GM12878 (cell line): ENCODE data around the gene SPTLC3. TPM values are rescaled to one million over a fixed set of nuclear protein-coding genes. Genes with fewer than 3 reads are reported as not detected.

Experiments
- ATAC-seq: fragments of 200-7000 bp; cut with Tn5 transposase; 3 replicates; pipeline ENCODE4 v1.9.1; 2020; ENCODE audit warnings: mild to moderate bottlenecking, moderate library complexity
- BruUV-seq: library from RNA; stranded (reverse); fragments of 400-500 nt; replicated peaks from 2 replicates; lab custom pipeline; 2021; lab: Mats Ljungman, UMichigan
- CTCF ChIA-PET: fragments of 300-600 bp; sonication (Branson Sonifier 250); formaldehyde crosslinking; extraction: SDS; loops from one replicate; lab custom pipeline; 2021; ENCODE audit warnings: inconsistent platforms; lab: Yijun Ruan, JAX
- POLR2A ChIA-PET: fragments of 350-600 bp; formaldehyde crosslinking; extraction: SDS; loops from one replicate; lab custom pipeline; 2021; ENCODE audit warnings: inconsistent platforms; lab: Charles Lee
- RAD21 ChIA-PET: fragments of 300-600 bp; sonication (Branson Sonifier 250); formaldehyde crosslinking; loops from one replicate; lab custom pipeline; 2023; ENCODE audit warnings: antibody characterized with exemption; ENCODE audit not compliant: unreplicated experiment; lab: Charles Lee
- SMC1A ChIA-PET: fragments of 300-600 bp; sonication (Branson Sonifier 250); formaldehyde crosslinking; loops from one replicate; lab custom pipeline; 2023; ENCODE audit not compliant: unreplicated experiment, uncharacterized antibody; lab: Charles Lee
- DNase-seq: peaks from one replicate; pipeline ENCODE4 v3.0.0-alpha.2; 2011; ENCODE audit warnings: low read depth, low spot score
- FAIRE-seq: peaks from 3 replicates; lab custom pipeline; 2011; peaks lifted over from hg19 to GRCh38; lab: Jason Lieb, UNC
- H2AFZ ChIP-seq: 2 replicates; pipeline ENCODE4 v1.6.0; 2011; ENCODE audit warnings: low read depth, low read length, control low read depth; ENCODE audit not compliant: control insufficient read depth
- H3K27ac ChIP-seq: 2 replicates; pipeline ENCODE4 v1.5.1; 2011; ENCODE audit warnings: control low read depth; ENCODE audit not compliant: control insufficient read depth, insufficient read depth
- H3K27me3 ChIP-seq, 2 experiments: replicated peaks in 1 of 2; 2 replicates each; pipeline versions ENCODE4 v1.6.0 to v1.6.1; 2011; ENCODE audit warnings: low read length in 1 of 2; ENCODE audit not compliant: control insufficient read depth in 2 of 2, insufficient read depth in 2 of 2
- H3K36me3 ChIP-seq, 2 experiments: 2 replicates each; pipeline ENCODE4 v1.5.1; 2011; ENCODE audit warnings: low read length in 1 of 2; ENCODE audit not compliant: control insufficient read depth in 2 of 2, insufficient read depth in 2 of 2
- H3K4me1 ChIP-seq: 2 replicates; pipeline ENCODE4 v1.6.1; 2011; ENCODE audit warnings: mild to moderate bottlenecking, low read length, moderate library complexity, mixed read lengths; ENCODE audit not compliant: control insufficient read depth, insufficient read depth
- H3K4me2 ChIP-seq: 2 replicates; pipeline ENCODE4 v1.6.0; 2011; ENCODE audit warnings: control low read depth; ENCODE audit not compliant: control insufficient read depth, insufficient read depth
- H3K4me3 ChIP-seq: fragments of 200-600 bp; sonication (generic); 2 replicates; pipeline ENCODE4 v1.5.1; 2016
- H3K79me2 ChIP-seq: 2 replicates; pipeline ENCODE4 v1.6.0; 2011; ENCODE audit warnings: low read length; ENCODE audit not compliant: control insufficient read depth, insufficient read depth
- H3K9ac ChIP-seq: 2 replicates; pipeline ENCODE4 v1.8.0; 2011; ENCODE audit warnings: low read length, control low read depth, mixed read lengths; ENCODE audit not compliant: control insufficient read depth, insufficient read depth
- H3K9me3 ChIP-seq: replicated peaks from 3 replicates; pipeline ENCODE4 v1.5.1; 2011; ENCODE audit warnings: mild to moderate bottlenecking, low read length; ENCODE audit not compliant: control insufficient read depth, insufficient read depth
- H4K20me1 ChIP-seq: 2 replicates; pipeline ENCODE4 v1.6.0; 2011; ENCODE audit not compliant: control insufficient read depth, insufficient read depth
- BACH1 ChIP-seq: fragments of 450-650 bp; IDR thresholded peaks from 2 replicates; pipeline ENCODE4 v1.6.1; 2017; ENCODE audit warnings: mild to moderate bottlenecking, borderline replicate concordance
- EED ChIP-seq: sonication (generic); IDR thresholded peaks from 2 replicates; pipeline ENCODE4 v1.6.1; 2016; ENCODE audit warnings: antibody characterized with exemption, low read depth
- FOS ChIP-seq: IDR thresholded peaks from 3 replicates; pipeline ENCODE4 v1.6.1; 2011; ENCODE audit warnings: borderline replicate concordance; ENCODE audit not compliant: insufficient read length; ENCODE audit errors: extremely low read depth
- IRF3 ChIP-seq: fragments of 450-650 bp; IDR thresholded peaks from 2 replicates; pipeline ENCODE4 v1.6.1; 2014; ENCODE audit warnings: mild to moderate bottlenecking
- JUNB ChIP-seq: IDR thresholded peaks from 2 replicates; pipeline ENCODE4 v1.6.1; 2016; ENCODE audit warnings: antibody characterized with exemption, mild to moderate bottlenecking
- NFXL1 ChIP-seq: fragments of 450-650 bp; IDR thresholded peaks from 2 replicates; pipeline ENCODE4 v1.6.1; 2017; ENCODE audit warnings: antibody characterized with exemption, mild to moderate bottlenecking, borderline replicate concordance
- PAX8 ChIP-seq: fragments of 450-650 bp; IDR thresholded peaks from 2 replicates; pipeline ENCODE4 v1.6.1; 2017; ENCODE audit warnings: mild to moderate bottlenecking, moderate library complexity
- RAD51 ChIP-seq: fragments of 450-650 bp; IDR thresholded peaks from 2 replicates; pipeline ENCODE4 v1.6.1; 2016; ENCODE audit warnings: moderate library complexity, mild to moderate bottlenecking, inconsistent platforms
- RCOR1 ChIP-seq: conservative IDR thresholded peaks from 2 replicates; pipeline ENCODE4 v1.6.1; 2012; ENCODE audit warnings: low read depth, low read length, improper control_type of control experiment
- RELA ChIP-seq: fragments of 450-650 bp; IDR thresholded peaks from 2 replicates; pipeline ENCODE4 v1.8.0; 2014; ENCODE audit warnings: borderline replicate concordance; ENCODE audit not compliant: partially characterized antibody
- RFX5 ChIP-seq: IDR thresholded peaks from 2 replicates; pipeline ENCODE4 v1.6.1; 2011; ENCODE audit warnings: low read depth, low read length, improper control_type of control experiment
- SIX5 ChIP-seq: IDR thresholded peaks from 2 replicates; pipeline ENCODE4 v1.6.1; 2011; ENCODE audit warnings: mild to moderate bottlenecking, low read depth, low read length, moderate library complexity; ENCODE audit not compliant: severe bottlenecking
- SP1 ChIP-seq: IDR thresholded peaks from one replicate; pipeline ENCODE4 v1.6.1; 2011; ENCODE audit warnings: low read depth, low read length
- SPI1 ChIP-seq: IDR thresholded peaks from 2 replicates; pipeline ENCODE4 v1.6.1; 2011; ENCODE audit warnings: low read depth, mild to moderate bottlenecking, low read length, moderate library complexity, borderline replicate concordance; ENCODE audit not compliant: insufficient read depth
- YBX1 ChIP-seq: fragments of 450-650 bp; IDR thresholded peaks from 2 replicates; pipeline ENCODE4 v1.6.1; 2016; ENCODE audit warnings: antibody characterized with exemption
- ZNF622 ChIP-seq: fragments of 450-650 bp; IDR thresholded peaks from 2 replicates; pipeline ENCODE4 v1.6.1; 2017; ENCODE audit warnings: mild to moderate bottlenecking, inconsistent platforms
- ZNF687 ChIP-seq: fragments of 450-650 bp; IDR thresholded peaks from 2 replicates; pipeline ENCODE4 v1.6.1; 2017; ENCODE audit warnings: mild to moderate bottlenecking, moderate library complexity
- WGBS: methylation state at CpG from one replicate; pipeline ENCODE4 v1.1.6; 2016; ENCODE audit warnings: low lambda C conversion rate; ENCODE audit not compliant: insufficient replicate concordance, insufficient coverage; ENCODE audit errors: missing lambda C conversion rate; 5-methylcytosine and 5-hydroxymethylcytosine counted together
- in situ Hi-C: fragments of 300-500 bp; cut with MboI; formaldehyde crosslinking; loops from 9 replicates; pipeline ENCODE4 v1.14.3; 2018; ENCODE audit warnings: mixed read lengths
- intact Hi-C: fragments of 100-400 bp; cut with micrococcal nuclease; formaldehyde crosslinking; loops from one replicate; pipeline ENCODE4 v1.14.2; 2022; ENCODE audit not compliant: unreplicated experiment
- polyA plus RNA-seq, 11 experiments: library from polyadenylated mRNA; depleted of rRNA in 4 of 11; unstranded in 6 of 11; stranded (reverse) in 5 of 11; fragments of >200 nt; fragmentation: Nextera tagmentation in 4 of 11; fragmentation: Illumina TruSeq in 1 of 11; extraction: Ambion mirVana in 4 of 11; extraction: Trizol in 1 of 11; gene quantifications; 1 replicate in 1 of 11; 2 replicates in 10 of 11; pipeline versions ENCODE4 v1.2.1 to v1.2.3, GENCODE V29; 2011 to 2016; ENCODE audit warnings: inconsistent platforms in 2 of 11, missing spikeins in 2 of 11, low read depth in 1 of 11
- total RNA-seq, 4 experiments: library from RNA; depleted of rRNA in 3 of 4; stranded (reverse); fragments of >200 nt in 3 of 4; fragmentation: Illumina TruSeq in 1 of 4; extraction: Trizol in 1 of 4; gene quantifications; 2 replicates each; pipeline versions ENCODE4 v1.2.1 to v1.2.3, GENCODE V29; 2013 to 2021
- TF ChIP-seq, protein P1 (sequence below): IDR thresholded peaks from 2 replicates; pipeline ENCODE4 v1.6.1; 2011; ENCODE audit warnings: mild to moderate bottlenecking, low read depth, low read length, moderate library complexity; ENCODE audit not compliant: insufficient replicate concordance

SPTLC3 gene
- total and polyA plus RNA-seq, 10 of the 15 experiments (the other 5 are each of a cell fraction or from before 2014, with no cell fraction given): 0.04 to 0.29 (median 0.06) TPM; not detected in 7

DNA sequence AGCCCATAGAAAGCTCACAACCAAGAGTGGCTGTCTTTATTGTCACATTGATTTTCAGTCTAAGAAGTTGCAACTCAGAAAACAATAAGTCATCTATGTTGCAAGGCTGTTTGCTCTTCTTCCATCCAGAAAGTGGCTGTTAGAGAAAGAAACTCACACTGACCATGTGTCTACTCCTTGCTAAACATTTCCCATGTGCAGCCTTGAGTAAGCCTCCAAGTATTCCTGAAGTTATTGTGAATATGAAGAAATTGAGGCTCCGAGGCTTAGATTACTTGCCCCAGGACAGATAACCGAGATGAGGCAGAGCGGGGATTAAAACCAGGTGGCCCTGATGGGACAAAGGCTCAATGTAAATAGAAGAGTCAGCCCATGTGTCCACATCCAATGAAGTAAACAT, 105.0 kb downstream of the SPTLC3 start:
- H3K4me2 ChIP-seq: no peak overlapping the region
- intact Hi-C loops: loop anchor here (10.0 kb wide), 2 partner anchors 331 to 941 kb away; no protein-coding TSS in a partner anchor
- no peaks in the 10 kb centered on the region for H3K4me1 ChIP-seq
- no peaks in the 10 kb centered on the region for H3K36me3 ChIP-seq
- H3K9ac ChIP-seq: no peak overlapping the region
- ATAC-seq: no peak
- ChIA-PET SMC1A (interaction anchor here (6.3 kb wide), 1 partner anchor 433 kb away, joined by 124 read pairs; no protein-coding TSS in a partner anchor), RAD21 (no interaction called here)
- no TSS peak for BruUV-seq
- no peaks in the 10 kb centered on the region for H3K9me3 ChIP-seq
- H3K27me3 ChIP-seq: no peaks in the 10 kb centered on the region; a peak in 1 of 4 replicates
- FAIRE-seq: no peak
- H3K27ac ChIP-seq: no peak overlapping the region
- H2AFZ ChIP-seq: no peak overlapping the region
- H4K20me1 ChIP-seq: no peaks in the 10 kb centered on the region
- no peak for TF ChIP-seq EED
- no peak for TF ChIP-seq RFX5
- TF ChIP-seq SIX5: no peak
- TF ChIP-seq ZNF622: no peak
- no peak for TF ChIP-seq RCOR1
- no peak for TF ChIP-seq YBX1
- TF ChIP-seq IRF3: no peak
- TF ChIP-seq ZNF687: no peak
- no peak for TF ChIP-seq NFXL1
- TF ChIP-seq SP1: no peak
- TF ChIP-seq JUNB: no peak
- TF ChIP-seq RELA: no peak
- no peak for TF ChIP-seq BACH1
- TF ChIP-seq SPI1: no peak
- TF ChIP-seq, protein P1, sequence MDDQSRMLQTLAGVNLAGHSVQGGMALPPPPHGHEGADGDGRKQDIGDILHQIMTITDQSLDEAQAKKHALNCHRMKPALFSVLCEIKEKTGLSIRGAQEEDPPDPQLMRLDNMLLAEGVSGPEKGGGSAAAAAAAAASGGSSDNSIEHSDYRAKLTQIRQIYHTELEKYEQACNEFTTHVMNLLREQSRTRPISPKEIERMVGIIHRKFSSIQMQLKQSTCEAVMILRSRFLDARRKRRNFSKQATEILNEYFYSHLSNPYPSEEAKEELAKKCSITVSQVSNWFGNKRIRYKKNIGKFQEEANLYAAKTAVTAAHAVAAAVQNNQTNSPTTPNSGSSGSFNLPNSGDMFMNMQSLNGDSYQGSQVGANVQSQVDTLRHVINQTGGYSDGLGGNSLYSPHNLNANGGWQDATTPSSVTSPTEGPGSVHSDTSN: no peak
- no peak for TF ChIP-seq FOS
- no peak for TF ChIP-seq RAD51
- no peak for TF ChIP-seq PAX8
- TF ChIP-seq, all 136 proteins: peak for 0
- 57% methylated on average over 3 of the region's 3 CpGs for WGBS
- in situ Hi-C loops: loop anchor here (10.0 kb wide), 2 partner anchors 181 to 1429 kb away; no protein-coding TSS in a partner anchor
- Histone ChIP-seq H3K79me2 (no peaks in the 10 kb centered on the region), H3K4me3 (no peak overlapping the region)
- POLR2A ChIA-PET: no interaction called here
- CTCF ChIA-PET: interaction anchor here (1.2 to 4.3 kb wide), 4 partner anchors 147 to 674 kb away, joined by 3 to 61 read pairs (median 10); no protein-coding TSS in a partner anchor
- no peak for DNase-seq
